Measurements from ENCODE around the gene RDH14. TPM values are rescaled to one million over a fixed set of nuclear protein-coding genes. Genes with fewer than 3 reads are reported as not detected.
A peak's percentile ranks its signal among the peaks of the same experiment; 100 is the strongest.

Gene RDH14
- total RNA-seq, 1 donor from 2014 or later, result 14.2 TPM

DNA sequence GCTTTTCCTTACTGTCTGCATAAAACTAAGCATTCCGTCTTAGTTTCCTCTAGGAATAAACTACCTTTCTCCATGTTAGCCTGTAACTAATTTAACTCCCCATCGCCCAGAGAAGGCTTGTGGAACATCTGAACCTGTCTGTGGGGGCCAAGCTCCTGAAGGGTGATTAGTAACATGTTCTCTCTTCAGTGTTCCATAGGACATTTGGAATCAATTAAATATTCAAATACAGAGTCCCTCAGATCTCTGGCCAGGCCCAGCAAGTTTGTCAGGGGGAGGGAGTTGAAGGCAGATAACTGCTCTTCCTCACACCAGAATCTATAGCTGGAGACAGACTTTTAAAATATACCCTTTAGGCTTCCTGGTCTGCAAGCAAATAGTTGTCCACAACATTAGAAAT is 8.8 kb downstream of the RDH14 start:
- Mint-ChIP-seq H3K27ac (no peak overlapping the region), H3K4me3 (no peak overlapping the region), H3K36me3 (ENCODE audit: low read depth) (peaks cover 20% of the 10 kb centered on the region), H3K27me3 (no peaks in the 10 kb centered on the region), H3K9me3 (no peaks in the 10 kb centered on the region), H3K4me1 (peaks cover 13% of the 10 kb centered on the region)
- DNase-seq, result no peak
- intact Hi-C loops (cut with micrococcal nuclease), result no loop called here

DNA sequence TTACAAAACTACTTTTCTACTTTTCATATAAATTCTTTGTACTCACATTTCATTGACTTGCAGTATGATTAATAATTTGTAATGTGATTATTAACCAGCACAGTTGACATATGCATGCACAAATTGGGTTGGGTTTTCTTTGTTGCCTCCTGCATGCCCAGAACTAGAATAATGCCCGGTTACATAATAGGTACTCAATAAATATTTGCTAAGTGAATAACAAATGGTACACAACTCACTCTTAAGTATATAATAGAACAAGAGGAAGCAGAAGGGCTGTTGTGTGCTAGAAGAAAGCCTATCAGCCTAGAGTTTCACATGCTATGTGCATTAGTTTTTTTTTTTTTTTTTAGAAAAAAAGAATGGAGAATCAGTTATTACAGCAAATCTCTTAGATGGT is 9.3 kb downstream of the RDH14 start:
- no peaks in the 10 kb centered on the region for H3K9me3 Mint-ChIP-seq
- H3K4me3 Mint-ChIP-seq, result no peak overlapping the region
- peaks cover 17% of the 10 kb centered on the region for H3K4me1 Mint-ChIP-seq
- DNase-seq, result no peak
- H3K27me3 Mint-ChIP-seq, result no peaks in the 10 kb centered on the region
- H3K36me3 Mint-ChIP-seq (ENCODE audit: low read depth), result peaks cover 20% of the 10 kb centered on the region
- no peak overlapping the region for H3K27ac Mint-ChIP-seq
- intact Hi-C loops (cut with micrococcal nuclease), result no loop called here

DNA sequence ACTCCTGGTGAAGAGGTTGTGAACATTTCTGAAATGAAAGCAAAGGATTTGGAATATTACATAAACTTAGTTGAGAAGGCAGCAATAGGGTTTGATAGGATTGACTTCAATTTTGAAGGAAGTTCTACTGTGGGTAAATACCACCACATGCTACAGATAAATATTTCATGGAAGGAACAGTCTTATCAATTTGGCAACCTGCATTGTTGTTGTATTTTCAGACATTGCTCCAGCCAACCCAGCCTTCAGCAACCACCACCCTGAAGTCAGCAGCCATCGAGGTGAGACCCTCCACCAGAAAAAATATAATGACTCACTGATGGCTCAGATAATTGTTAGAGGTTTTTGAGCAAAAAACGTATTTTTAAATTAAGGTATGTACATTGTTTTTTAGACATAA is 10.0 kb downstream of the RDH14 start:
- no peak overlapping the region for H3K27ac Mint-ChIP-seq
- no peaks in the 10 kb centered on the region for H3K27me3 Mint-ChIP-seq
- H3K36me3 Mint-ChIP-seq (ENCODE audit: low read depth), result peaks cover 17% of the 10 kb centered on the region
- H3K9me3 Mint-ChIP-seq, result peaks cover under 1% of the 10 kb centered on the region
- no peak for DNase-seq
- H3K4me1 Mint-ChIP-seq, result peaks cover 20% of the 10 kb centered on the region
- no peak overlapping the region for H3K4me3 Mint-ChIP-seq
- intact Hi-C loops (cut with micrococcal nuclease), result no loop called here

DNA sequence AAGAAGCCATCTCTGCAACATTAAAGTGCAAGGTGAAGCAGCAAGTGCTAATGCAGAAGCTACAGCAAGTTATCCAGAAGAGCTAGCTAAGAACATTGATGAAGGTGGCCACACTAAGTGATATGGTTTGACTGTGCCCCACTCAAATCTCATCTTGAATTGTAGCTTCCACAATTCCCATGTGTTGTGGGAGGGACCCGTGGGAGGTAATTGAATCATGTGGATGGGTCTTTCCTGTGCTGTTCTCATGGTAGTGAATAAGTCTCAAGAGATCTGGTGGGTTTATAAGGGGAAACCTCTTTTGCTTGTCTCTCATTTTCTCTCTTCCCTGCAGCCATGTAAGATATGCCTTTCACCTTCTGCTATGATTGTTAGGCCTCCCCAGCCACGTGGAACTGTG is 11.4 kb downstream of the RDH14 start:
- H3K27ac Mint-ChIP-seq, result no peak overlapping the region
- no peaks in the 10 kb centered on the region for H3K27me3 Mint-ChIP-seq
- peaks cover 24% of the 10 kb centered on the region for H3K4me1 Mint-ChIP-seq
- H3K9me3 Mint-ChIP-seq, result peaks cover 4% of the 10 kb centered on the region
- intact Hi-C loops (cut with micrococcal nuclease), result no loop called here
- DNase-seq, result peak; percentile 40
- no peak overlapping the region for H3K4me3 Mint-ChIP-seq
- H3K36me3 Mint-ChIP-seq (ENCODE audit: low read depth), result peaks cover 10% of the 10 kb centered on the region

DNA sequence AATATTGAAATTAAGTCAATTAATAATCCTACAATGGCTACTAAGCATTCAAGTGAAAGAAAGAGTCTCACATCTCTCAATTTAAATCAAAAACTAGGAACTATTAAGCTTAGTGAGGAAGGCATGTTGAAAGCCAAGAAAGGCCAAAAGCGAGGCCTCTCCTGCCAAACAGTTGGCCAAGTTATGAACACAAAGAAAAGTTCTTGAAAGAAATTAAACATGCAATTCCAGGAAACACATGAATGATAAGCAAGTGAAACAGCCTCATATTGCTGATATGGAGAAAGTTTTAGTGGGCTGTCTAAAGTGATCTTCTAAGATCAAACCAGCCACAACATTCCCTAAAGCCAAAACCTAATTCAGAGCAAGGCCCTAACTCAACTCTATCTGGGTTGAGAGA is 11.8 kb downstream of the RDH14 start:
- H3K4me3 Mint-ChIP-seq, result no peak overlapping the region
- H3K4me1 Mint-ChIP-seq, result peaks cover 24% of the 10 kb centered on the region
- H3K36me3 Mint-ChIP-seq (ENCODE audit: low read depth), result peaks cover 8% of the 10 kb centered on the region
- intact Hi-C loops (cut with micrococcal nuclease), result no loop called here
- H3K27ac Mint-ChIP-seq, result no peak overlapping the region
- no peaks in the 10 kb centered on the region for H3K27me3 Mint-ChIP-seq
- no peak for DNase-seq
- peaks cover 4% of the 10 kb centered on the region for H3K9me3 Mint-ChIP-seq

DNA sequence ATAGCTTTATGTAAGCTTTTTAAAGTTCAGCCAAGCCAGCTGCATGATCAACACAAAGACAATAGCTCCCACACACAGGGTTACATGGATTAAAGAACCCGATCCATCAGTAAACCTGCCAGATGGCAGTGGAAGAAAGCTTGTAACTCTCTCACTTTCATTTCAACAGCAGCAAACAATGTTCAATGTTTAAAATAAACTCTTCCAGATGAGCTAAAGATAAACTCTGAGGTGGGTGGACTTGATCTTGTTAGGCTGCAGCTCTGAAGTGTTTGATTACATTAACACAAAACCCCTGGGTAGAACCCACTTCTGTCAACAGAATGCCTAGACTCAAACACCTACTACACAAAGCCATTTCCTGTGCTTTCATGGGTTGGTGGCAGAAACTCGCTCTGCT is 13.9 kb downstream of the RDH14 start:
- H3K4me3 Mint-ChIP-seq, result no peak overlapping the region
- H3K9me3 Mint-ChIP-seq, result peaks cover 4% of the 10 kb centered on the region
- peak overlapping the region; percentile 62 for H3K27ac Mint-ChIP-seq
- DNase-seq, result no peak
- peaks cover 23% of the 10 kb centered on the region for H3K4me1 Mint-ChIP-seq
- peaks cover 5% of the 10 kb centered on the region for H3K36me3 Mint-ChIP-seq (ENCODE audit: low read depth)
- no peaks in the 10 kb centered on the region for H3K27me3 Mint-ChIP-seq
- intact Hi-C loops (cut with micrococcal nuclease), result no loop called here

DNA sequence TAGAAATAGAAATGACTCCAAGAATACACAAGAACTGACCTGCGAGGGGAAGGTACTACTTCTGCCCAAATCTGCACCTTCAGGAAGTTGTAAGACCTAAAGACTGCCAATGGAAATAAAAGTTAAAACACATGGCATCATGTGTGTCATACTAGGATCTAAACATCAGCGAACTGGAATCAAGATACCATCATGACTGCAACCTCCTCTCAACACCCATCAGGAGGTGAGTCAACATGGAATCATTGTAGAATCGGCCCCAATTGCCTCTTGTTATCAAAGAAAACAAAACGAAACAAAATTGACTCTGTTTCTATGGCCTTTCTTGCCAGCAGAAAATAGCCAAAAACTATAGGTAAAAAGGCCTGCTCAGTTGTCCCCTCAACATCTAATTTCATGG is 15.1 kb downstream of the RDH14 start:
- Mint-ChIP-seq H3K36me3 (ENCODE audit: low read depth) (peaks cover 5% of the 10 kb centered on the region), H3K27me3 (peaks cover 2% of the 10 kb centered on the region), H3K4me3 (no peak overlapping the region), H3K27ac (no peak overlapping the region), H3K9me3 (peaks cover 4% of the 10 kb centered on the region), H3K4me1 (peaks cover 30% of the 10 kb centered on the region)
- DNase-seq, result peak; percentile 48
- intact Hi-C loops (cut with micrococcal nuclease), result loop anchor here (2.0 kb wide), 1 partner anchor 13 kb away; no protein-coding TSS in a partner anchor

DNA sequence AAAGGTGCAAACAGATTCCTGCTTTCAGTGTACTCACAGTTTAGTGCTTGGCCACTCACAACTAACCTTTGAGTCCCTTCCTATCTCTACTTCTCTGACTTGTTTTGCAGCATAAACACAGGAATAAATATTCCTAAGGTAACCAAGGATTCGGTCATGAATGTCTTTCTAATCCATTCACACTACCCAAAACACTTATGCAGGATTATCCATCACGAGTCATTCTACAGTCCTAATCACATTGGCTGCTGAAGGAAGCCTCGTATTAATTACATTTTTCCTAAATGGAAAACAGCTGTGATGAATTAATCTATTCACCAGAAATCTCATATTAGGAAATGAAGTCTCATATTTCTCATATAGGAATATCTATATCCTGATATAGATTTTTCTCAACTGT is 16.3 kb downstream of the RDH14 start:
- intact Hi-C loops (cut with micrococcal nuclease), result loop anchor here (2.0 kb wide), 1 partner anchor 15 kb away; no protein-coding TSS in a partner anchor
- DNase-seq, result no peak
- no peak overlapping the region for H3K4me3 Mint-ChIP-seq
- peaks cover 27% of the 10 kb centered on the region for H3K4me1 Mint-ChIP-seq
- H3K27me3 Mint-ChIP-seq, result peaks cover 4% of the 10 kb centered on the region
- peaks cover 5% of the 10 kb centered on the region for H3K36me3 Mint-ChIP-seq (ENCODE audit: low read depth)
- H3K27ac Mint-ChIP-seq, result no peak overlapping the region
- H3K9me3 Mint-ChIP-seq, result peaks cover 4% of the 10 kb centered on the region

DNA sequence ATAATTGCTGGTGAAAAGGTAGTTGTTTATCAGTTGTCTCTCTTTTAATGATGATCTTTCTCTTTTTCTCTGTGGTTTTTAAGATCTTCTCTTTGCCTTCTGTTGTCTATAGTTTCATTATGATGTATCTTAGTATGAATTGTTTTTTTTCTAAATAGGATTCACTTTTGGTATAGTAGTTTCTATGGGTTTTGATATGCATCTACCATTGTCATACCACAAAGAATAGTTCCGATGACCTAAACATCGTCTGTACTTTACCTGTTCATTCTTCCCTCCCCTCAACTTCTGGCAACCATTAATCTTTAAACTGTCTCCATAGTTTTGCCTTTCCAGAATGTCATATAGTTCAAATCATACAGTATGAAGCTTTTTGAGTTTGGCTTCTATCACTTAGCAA is 19.6 kb downstream of the RDH14 start:
- H3K9me3 Mint-ChIP-seq, result peaks cover 4% of the 10 kb centered on the region
- H3K4me1 Mint-ChIP-seq, result peaks cover 16% of the 10 kb centered on the region
- DNase-seq, result no peak
- H3K27me3 Mint-ChIP-seq, result peaks cover 9% of the 10 kb centered on the region
- H3K36me3 Mint-ChIP-seq (ENCODE audit: low read depth), result peaks cover 5% of the 10 kb centered on the region
- no peak overlapping the region for H3K4me3 Mint-ChIP-seq
- H3K27ac Mint-ChIP-seq, result no peak overlapping the region
- intact Hi-C loops (cut with micrococcal nuclease), result no loop called here

DNA sequence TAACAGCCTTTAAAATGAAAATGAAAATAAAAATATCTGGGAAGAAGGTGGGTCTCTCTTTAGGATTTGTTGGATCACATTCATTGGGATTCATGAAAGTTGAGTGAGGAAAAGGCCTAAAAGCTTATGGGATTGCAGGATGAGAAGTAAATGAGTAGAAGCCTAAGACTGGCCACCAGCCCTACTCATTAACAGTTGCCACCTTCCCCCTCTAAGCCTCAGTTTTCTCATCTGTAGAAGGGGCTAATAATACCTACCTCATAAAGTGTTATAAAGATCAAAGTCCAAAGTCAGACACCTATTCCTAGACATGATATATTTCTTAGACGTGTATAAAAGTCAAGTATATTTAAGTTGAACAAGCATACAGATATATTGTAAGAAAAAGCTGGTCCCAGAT is 23.8 kb downstream of the RDH14 start:
- Mint-ChIP-seq H3K27me3 (peaks cover 11% of the 10 kb centered on the region), H3K9me3 (no peaks in the 10 kb centered on the region), H3K4me3 (no peak overlapping the region), H3K4me1 (peaks cover 9% of the 10 kb centered on the region), H3K36me3 (ENCODE audit: low read depth) (peaks cover under 1% of the 10 kb centered on the region), H3K27ac (no peak overlapping the region)
- intact Hi-C loops (cut with micrococcal nuclease), result no loop called here
- DNase-seq, result no peak

DNA sequence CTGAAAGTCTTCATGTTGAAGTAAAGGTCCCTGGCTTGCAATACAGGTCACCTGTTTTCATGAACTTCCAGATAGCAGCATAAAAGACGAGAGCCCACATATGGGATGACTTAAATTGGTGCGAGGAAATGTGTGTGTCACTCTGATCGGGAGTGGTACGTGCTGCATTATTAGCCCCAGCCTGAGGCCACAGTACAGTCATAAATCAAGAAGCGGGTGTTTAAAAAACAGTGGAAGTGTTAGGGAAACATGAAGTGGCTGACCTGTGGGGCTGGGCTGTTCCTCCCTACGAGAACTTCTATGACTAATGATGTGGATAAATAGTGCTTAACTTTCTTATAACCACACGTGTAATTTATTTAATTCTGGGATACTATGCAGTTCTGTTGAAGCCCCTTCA is 24.4 kb downstream of the RDH14 start:
- peaks cover 11% of the 10 kb centered on the region for H3K27me3 Mint-ChIP-seq

DNA sequence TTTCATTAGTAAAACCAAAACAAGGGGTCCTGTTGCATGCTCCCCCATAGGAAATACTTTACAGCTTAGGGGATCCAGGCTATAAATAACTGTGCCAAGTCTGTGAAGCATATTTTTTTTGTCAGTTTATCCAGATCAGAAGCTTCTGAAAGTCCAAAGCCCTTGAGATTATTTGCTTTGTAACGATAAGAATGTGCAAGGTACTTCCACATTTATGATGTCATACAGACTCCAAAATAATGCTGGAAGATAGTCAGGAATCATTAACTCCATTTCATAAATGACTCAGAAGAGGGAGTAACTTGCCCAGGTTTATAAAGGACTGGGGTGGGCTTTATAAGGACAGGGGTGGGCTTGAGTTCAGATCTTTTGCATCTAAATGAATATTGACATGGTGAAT is 29.3 kb downstream of the RDH14 start:
- Mint-ChIP-seq H3K4me3 (no peak overlapping the region), H3K9me3 (no peaks in the 10 kb centered on the region), H3K27me3 (peaks cover 6% of the 10 kb centered on the region), H3K27ac (no peak overlapping the region), H3K36me3 (ENCODE audit: low read depth) (no peaks in the 10 kb centered on the region), H3K4me1 (peaks cover 2% of the 10 kb centered on the region)
- intact Hi-C loops (cut with micrococcal nuclease), result no loop called here
- DNase-seq, result no peak

More for the DNA sequence above, 24.4 kb downstream of the RDH14 start:
- Mint-ChIP-seq H3K27ac (no peak overlapping the region), H3K9me3 (no peaks in the 10 kb centered on the region), H3K4me1 (peaks cover 7% of the 10 kb centered on the region), H3K36me3 (ENCODE audit: low read depth) (no peaks in the 10 kb centered on the region), H3K4me3 (no peak overlapping the region)
- intact Hi-C loops (cut with micrococcal nuclease), result no loop called here
- no peak for DNase-seq

DNA sequence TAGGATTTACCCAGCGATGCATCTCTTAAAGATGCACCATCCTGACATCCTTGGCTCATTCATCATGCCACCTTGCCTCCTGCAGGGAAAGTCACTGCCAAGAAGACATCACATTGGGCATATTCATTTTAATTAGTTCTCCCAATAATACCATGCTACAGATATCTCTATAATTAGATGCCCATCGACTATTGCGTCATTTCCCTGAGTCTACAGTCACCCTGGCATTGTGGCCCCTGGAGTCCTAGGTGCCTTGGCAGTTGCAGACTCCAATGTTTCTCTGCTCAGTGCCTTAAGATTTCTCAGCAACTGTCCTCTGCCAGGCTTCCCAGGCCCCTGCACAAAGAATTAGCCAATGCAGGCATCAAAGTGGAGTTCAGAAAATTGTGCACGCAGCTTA is 32.6 kb downstream of the RDH14 start:
- intact Hi-C loops (cut with micrococcal nuclease), result no loop called here
- no peaks in the 10 kb centered on the region for H3K4me1 Mint-ChIP-seq
- H3K27me3 Mint-ChIP-seq, result peaks cover 2% of the 10 kb centered on the region
- H3K36me3 Mint-ChIP-seq (ENCODE audit: low read depth), result no peaks in the 10 kb centered on the region
- H3K4me3 Mint-ChIP-seq, result no peak overlapping the region
- no peaks in the 10 kb centered on the region for H3K9me3 Mint-ChIP-seq
- no peak overlapping the region for H3K27ac Mint-ChIP-seq
- no peak for DNase-seq

DNA sequence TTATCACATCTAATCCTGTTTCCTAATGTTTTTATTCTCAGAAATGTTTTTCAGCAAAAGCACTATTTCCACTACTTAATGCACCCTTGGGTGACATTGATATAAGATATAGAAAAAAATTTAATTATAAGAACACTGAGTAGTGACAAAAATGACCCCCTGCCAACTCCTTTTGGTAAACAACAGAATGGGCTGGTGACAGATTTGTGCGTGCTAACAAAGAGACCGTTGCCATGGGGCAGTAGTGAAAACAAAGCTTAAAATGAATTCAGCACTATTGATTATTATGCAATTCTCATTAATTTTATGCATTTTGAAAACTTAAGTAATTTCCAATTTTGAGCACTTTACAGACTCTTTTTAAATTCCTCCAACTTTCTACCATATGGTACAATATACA is 33.1 kb downstream of the RDH14 start:
- intact Hi-C loops (cut with micrococcal nuclease), result no loop called here
- no peak for DNase-seq
- peaks cover 2% of the 10 kb centered on the region for H3K27me3 Mint-ChIP-seq

DNA sequence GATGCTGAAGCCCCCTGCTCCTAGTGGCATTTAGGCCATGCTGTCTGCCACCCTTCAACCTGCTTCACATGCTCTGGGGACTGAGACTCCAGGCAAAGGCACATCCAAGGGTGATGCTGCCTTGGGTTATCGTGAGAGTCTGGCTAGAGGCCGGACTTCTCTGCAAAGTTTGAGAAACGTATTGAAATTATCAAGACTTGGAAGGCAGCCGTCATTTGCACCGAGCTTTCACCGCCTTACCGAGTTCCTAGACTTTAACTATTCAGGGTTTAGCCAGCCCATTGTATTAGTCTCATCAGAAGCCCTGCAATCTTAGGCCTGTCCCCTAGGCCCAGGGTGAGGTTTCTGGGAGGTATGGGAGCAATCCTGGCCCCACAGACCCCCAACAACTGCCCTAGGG is 34.0 kb downstream of the RDH14 start:
- intact Hi-C loops (cut with micrococcal nuclease), result no loop called here

More for the DNA sequence above, 33.1 kb downstream of the RDH14 start:
- no peak overlapping the region for H3K4me3 Mint-ChIP-seq
- H3K36me3 Mint-ChIP-seq (ENCODE audit: low read depth), result no peaks in the 10 kb centered on the region
- no peaks in the 10 kb centered on the region for H3K4me1 Mint-ChIP-seq
- no peak overlapping the region for H3K27ac Mint-ChIP-seq
- H3K9me3 Mint-ChIP-seq, result no peaks in the 10 kb centered on the region

More for the DNA sequence above, 34.0 kb downstream of the RDH14 start:
- no peaks in the 10 kb centered on the region for H3K9me3 Mint-ChIP-seq
- no peaks in the 10 kb centered on the region for H3K4me1 Mint-ChIP-seq
- no peak for DNase-seq
- peaks cover 2% of the 10 kb centered on the region for H3K27me3 Mint-ChIP-seq
- no peak overlapping the region for H3K4me3 Mint-ChIP-seq
- H3K27ac Mint-ChIP-seq, result no peak overlapping the region
- no peaks in the 10 kb centered on the region for H3K36me3 Mint-ChIP-seq (ENCODE audit: low read depth)

Data from activated CD4-positive, alpha-beta T cell treated with anti-CD3 and anti-CD28 coated beads, Interleukin-2, amount 10 ng/mL, durations not matched to agents 24 days and 14 days (primary cell).